Stomach smooth muscle (tissue), 2 donors: Measurements from ENCODE around the gene DUSP11.

Experiments
- H3K27ac ChIP-seq: one replicate; pipeline ENCODE4 v1.7.0; 2013; ENCODE audit warnings: mild to moderate bottlenecking, low read length, inconsistent platforms
- H3K27me3 ChIP-seq, 2 donors: one replicate each; pipeline ENCODE4 v1.7.0; 2013; ENCODE audit warnings: low read length in 2 of 2; ENCODE audit not compliant: insufficient read depth in 2 of 2, control insufficient read depth in 1 of 2
- H3K36me3 ChIP-seq, 2 donors: one replicate each; pipeline ENCODE4 v1.7.0; 2013; ENCODE audit warnings: low read length in 2 of 2; ENCODE audit not compliant: control insufficient read depth in 2 of 2, insufficient read depth in 2 of 2
- H3K4me1 ChIP-seq: one replicate; pipeline ENCODE4 v1.7.0; 2013; ENCODE audit warnings: low read length; ENCODE audit not compliant: control insufficient read depth, insufficient read depth
- H3K4me3 ChIP-seq, 2 donors: one replicate each; pipeline ENCODE4 v1.7.0; 2013; ENCODE audit warnings: low read length in 2 of 2
- H3K9ac ChIP-seq, 2 donors: one replicate each; pipeline ENCODE4 v1.7.0; 2013; ENCODE audit warnings: low read length in 2 of 2, mild to moderate bottlenecking in 1 of 2
- H3K9me3 ChIP-seq, 2 donors: one replicate each; pipeline ENCODE4 v1.7.0; 2013; ENCODE audit warnings: low read length in 2 of 2; ENCODE audit not compliant: control insufficient read depth in 2 of 2
- donor health status: healthy.
- donor health status: Pancreatic carcinoma.

DUSP11 gene

GRCh38 chr2:73779467-73780236, at the start of gene DUSP11:
DUSP11 (minus strand) TSS chr2:73780103; CDS start chr2:73779974, 129 bp downstream.
- peaks cover 3 to 7% of the 10 kb centered on the region in 2 donors for H3K36me3 ChIP-seq
- H3K4me3 ChIP-seq = peak within 1 kb of the TSS; percentile 96 to 100
- H3K27ac ChIP-seq = peak within 1 kb of the TSS; percentile 89
- no peaks in the 10 kb centered on the region for H3K27me3 ChIP-seq
- peaks cover 12% of the 10 kb centered on the region for H3K4me1 ChIP-seq
- H3K9me3 ChIP-seq = no peaks in the 10 kb centered on the region
- H3K9ac ChIP-seq = peak within 1 kb of the TSS; percentile 96 to 99

- H3K9me3 ChIP-seq = no peaks in the 10 kb centered on the region
- peak within 1 kb of the TSS; percentile 99 for H3K27ac ChIP-seq
- peak within 1 kb of the TSS; percentile 72 to 93 for H3K4me3 ChIP-seq
- peak within 1 kb of the TSS; percentile 97 to 98 for H3K9ac ChIP-seq
- no peaks in the 10 kb centered on the region for H3K27me3 ChIP-seq
- peaks cover 0 to 2% of the 10 kb centered on the region in 2 donors for H3K36me3 ChIP-seq
- peaks cover 17% of the 10 kb centered on the region for H3K4me1 ChIP-seq
Measured at GRCh38 chr2:73828818-73829570, 49.1 kb upstream of the DUSP11 start, which contains the start of gene STAMBP. STAMBP (plus strand) TSS chr2:73828961; CDS start chr2:73830857, 1,896 bp downstream.

GRCh38 chr2:73828389-73828817, 48.5 kb upstream of the DUSP11 start:
- no peaks in the 10 kb centered on the region for H3K36me3 ChIP-seq
- H3K27ac ChIP-seq = peak overlapping the region; percentile 99
- H3K27me3 ChIP-seq = no peaks in the 10 kb centered on the region
- H3K4me3 ChIP-seq = peak overlapping the region; percentile 72 to 93
- H3K9me3 ChIP-seq = no peaks in the 10 kb centered on the region
- peak overlapping the region; percentile 97 to 98 for H3K9ac ChIP-seq
- H3K4me1 ChIP-seq = peaks cover 17% of the 10 kb centered on the region

GRCh38 chr2:73827660-73828388, 47.9 kb upstream of the DUSP11 start:
- H3K9me3 ChIP-seq = no peaks in the 10 kb centered on the region
- H3K4me1 ChIP-seq = peaks cover 17% of the 10 kb centered on the region
- H3K27me3 ChIP-seq = no peaks in the 10 kb centered on the region
- H3K27ac ChIP-seq = peak overlapping the region; percentile 99
- peak overlapping the region; percentile 72 to 93 for H3K4me3 ChIP-seq
- H3K36me3 ChIP-seq = no peaks in the 10 kb centered on the region
- H3K9ac ChIP-seq = peak overlapping the region in 1 of 2 donors; percentile 97

- H3K36me3 ChIP-seq = no peaks in the 10 kb centered on the region
- peaks cover 17% of the 10 kb centered on the region for H3K4me1 ChIP-seq
- H3K9ac ChIP-seq = no peak overlapping the region
- no peaks in the 10 kb centered on the region for H3K9me3 ChIP-seq
- no peak overlapping the region for H3K4me3 ChIP-seq
- no peaks in the 10 kb centered on the region for H3K27me3 ChIP-seq
- H3K27ac ChIP-seq = no peak overlapping the region
Measured at GRCh38 chr2:73827018-73827417, 47.1 kb upstream of the DUSP11 start.

GRCh38 chr2:73825408-73825807, 45.5 kb upstream of the DUSP11 start:
- peaks cover 11% of the 10 kb centered on the region for H3K4me1 ChIP-seq
- H3K4me3 ChIP-seq = no peak overlapping the region

GRCh38 chr2:73823916-73824523, 44.1 kb upstream of the DUSP11 start:
- H3K36me3 ChIP-seq = no peaks in the 10 kb centered on the region
- H3K27me3 ChIP-seq = no peaks in the 10 kb centered on the region
- no peak overlapping the region for H3K27ac ChIP-seq
- H3K9me3 ChIP-seq = no peaks in the 10 kb centered on the region
- H3K9ac ChIP-seq = no peak overlapping the region
- no peak overlapping the region for H3K4me3 ChIP-seq
- H3K4me1 ChIP-seq = peaks cover 6% of the 10 kb centered on the region

More at GRCh38 chr2:73825408-73825807, 45.5 kb upstream of the DUSP11 start:
- H3K27me3 ChIP-seq = no peaks in the 10 kb centered on the region
- H3K9ac ChIP-seq = no peak overlapping the region
- H3K27ac ChIP-seq = no peak overlapping the region
- H3K36me3 ChIP-seq = no peaks in the 10 kb centered on the region
- no peaks in the 10 kb centered on the region for H3K9me3 ChIP-seq

- H3K27ac ChIP-seq = no peak overlapping the region
- H3K4me3 ChIP-seq = no peak overlapping the region
- H3K36me3 ChIP-seq = no peaks in the 10 kb centered on the region
- H3K4me1 ChIP-seq = peaks cover 5% of the 10 kb centered on the region
- H3K9ac ChIP-seq = no peak overlapping the region
- H3K27me3 ChIP-seq = no peaks in the 10 kb centered on the region
- no peaks in the 10 kb centered on the region for H3K9me3 ChIP-seq
Measured at GRCh38 chr2:73823416-73823815, 43.5 kb upstream of the DUSP11 start.

- H3K4me1 ChIP-seq = peaks cover under 1% of the 10 kb centered on the region
- no peak overlapping the region for H3K27ac ChIP-seq
- H3K9me3 ChIP-seq = no peaks in the 10 kb centered on the region
- H3K4me3 ChIP-seq = no peak overlapping the region
- no peaks in the 10 kb centered on the region for H3K36me3 ChIP-seq
- H3K9ac ChIP-seq = no peak overlapping the region
- no peaks in the 10 kb centered on the region for H3K27me3 ChIP-seq
Measured at GRCh38 chr2:73822991-73823390, 43.1 kb upstream of the DUSP11 start.

- no peak overlapping the region for H3K4me3 ChIP-seq
- no peaks in the 10 kb centered on the region for H3K9me3 ChIP-seq
- no peak overlapping the region for H3K9ac ChIP-seq
- H3K27me3 ChIP-seq = no peaks in the 10 kb centered on the region
- H3K27ac ChIP-seq = no peak overlapping the region
- no peaks in the 10 kb centered on the region for H3K4me1 ChIP-seq
- H3K36me3 ChIP-seq = no peaks in the 10 kb centered on the region
Measured at GRCh38 chr2:73822276-73822675, 42.4 kb upstream of the DUSP11 start.
